Measurements from ENCODE around the gene SYTL2. TPM values are rescaled to one million over a fixed set of nuclear protein-coding genes. Genes with fewer than 3 reads are reported as not detected.
"Not testable (repeated sequence)": the region's sequence is repeated elsewhere in the genome, so short reads cannot be mapped to it uniquely, and the experiment has no call there.

Gene SYTL2, protein sequence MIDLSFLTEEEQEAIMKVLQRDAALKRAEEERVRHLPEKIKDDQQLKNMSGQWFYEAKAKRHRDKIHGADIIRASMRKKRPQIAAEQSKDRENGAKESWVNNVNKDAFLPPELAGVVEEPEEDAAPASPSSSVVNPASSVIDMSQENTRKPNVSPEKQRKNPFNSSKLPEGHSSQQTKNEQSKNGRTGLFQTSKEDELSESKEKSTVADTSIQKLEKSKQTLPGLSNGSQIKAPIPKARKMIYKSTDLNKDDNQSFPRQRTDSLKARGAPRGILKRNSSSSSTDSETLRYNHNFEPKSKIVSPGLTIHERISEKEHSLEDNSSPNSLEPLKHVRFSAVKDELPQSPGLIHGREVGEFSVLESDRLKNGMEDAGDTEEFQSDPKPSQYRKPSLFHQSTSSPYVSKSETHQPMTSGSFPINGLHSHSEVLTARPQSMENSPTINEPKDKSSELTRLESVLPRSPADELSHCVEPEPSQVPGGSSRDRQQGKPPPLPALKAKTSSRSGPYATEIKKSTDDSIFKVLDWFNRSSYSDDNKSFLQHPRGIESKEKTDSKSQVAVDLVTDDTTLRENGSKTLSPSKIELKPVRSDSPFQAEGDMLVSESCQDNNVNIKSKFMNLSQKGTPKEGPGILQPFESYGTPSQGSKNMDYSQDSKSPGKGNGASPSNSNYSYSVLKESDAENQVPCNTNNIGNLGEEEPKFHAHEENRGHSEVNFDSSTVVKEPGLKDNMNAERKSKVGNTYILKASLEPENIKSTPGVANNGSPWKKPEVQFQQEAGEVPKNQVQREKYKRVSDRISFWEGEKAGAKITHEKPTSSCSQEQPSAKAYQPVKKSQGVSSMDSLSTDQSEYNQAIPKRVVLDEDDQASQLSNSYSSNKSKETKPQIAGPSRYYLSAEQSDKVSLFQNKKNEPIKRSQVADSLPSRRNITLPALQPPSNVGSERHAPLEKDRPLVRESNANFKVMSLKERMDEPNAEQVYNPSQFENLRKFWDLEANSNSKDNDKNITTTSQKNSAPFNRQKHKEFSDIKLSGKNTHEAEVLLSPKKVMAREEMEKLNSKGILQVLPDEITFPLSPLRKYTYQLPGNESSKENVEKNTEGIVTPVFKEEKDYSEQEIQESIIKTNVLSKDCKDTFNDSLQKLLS (N-terminal part only)
- 1 to 10 TPM; 8.1 to 9.3 TPM for total RNA-seq

GRCh38 chr11:85810871-85811611, at the start of gene SYTL2:
TSS of gene SYTL2 (minus strand) at chr11:85811141. CDS start at chr11:85757725, 53,416 bp downstream.
- CTCF ChIA-PET: interaction anchor here (0.9 to 2.8 kb wide), 3 partner anchors 44 to 116 kb away, joined by 3 to 7 read pairs (median 3); partner anchors contain the start of gene CCDC83
- POLR2A ChIA-PET: no interaction called here

DNA sequence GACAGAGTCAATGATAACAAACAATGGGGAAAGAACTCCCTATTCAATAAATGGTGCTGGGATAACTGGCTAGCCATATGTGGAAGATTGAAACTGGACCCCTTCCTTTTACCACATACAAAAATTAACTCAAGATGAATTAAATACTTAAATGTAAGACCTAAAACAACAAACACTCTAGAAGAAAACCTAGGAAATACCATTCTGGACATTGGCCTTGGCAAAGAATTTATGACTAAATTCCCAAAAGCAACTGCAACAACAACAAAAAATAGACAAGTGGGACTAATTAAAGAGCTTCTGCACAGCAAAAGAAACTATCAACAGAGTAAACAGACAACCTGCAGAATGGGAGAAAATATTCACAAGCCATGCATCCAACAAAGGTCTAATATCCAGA, 48.6 kb upstream of the SYTL2 start:
- POLR2A ChIA-PET, CTCF ChIA-PET: not testable (repeated sequence)

GRCh38 chr11:85857098-85857497, 46.2 kb upstream of the SYTL2 start:
- CTCF ChIA-PET: no interaction called here
- POLR2A ChIA-PET: no interaction called here

DNA sequence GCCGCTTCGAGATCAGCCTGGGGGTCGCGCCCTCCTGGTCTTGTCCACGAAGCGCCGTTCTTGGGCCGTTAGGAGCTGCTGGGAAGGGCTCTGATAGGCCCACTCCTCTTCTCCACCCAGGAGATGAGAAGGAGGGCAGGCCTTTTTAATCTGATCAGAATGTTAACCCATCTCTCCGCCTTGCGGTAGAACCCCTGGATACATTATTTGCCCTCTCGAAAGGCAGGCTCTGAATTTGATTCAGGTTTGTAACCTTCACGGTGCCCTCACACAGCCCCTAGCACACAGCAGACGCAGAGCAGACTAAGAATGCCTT, 44.4 kb upstream of the SYTL2 start, which contains the start of gene CCDC83:
CCDC83 (plus strand) TSS at position 43 of the 316 bp plus-strand sequence. CDS start 9,741 bp downstream, outside the sequence.
- POLR2A ChIA-PET: interaction anchor here (0.6 kb wide), 1 partner anchor 438 kb away, joined by 3 read pairs; no protein-coding TSS in a partner anchor
- CTCF ChIA-PET: interaction anchor here (0.8 to 2.2 kb wide), 20 partner anchors 8 to 753 kb away, joined by 3 to 7 read pairs (median 4); partner anchors contain the start of genes SYTL2 and TMEM126B

DNA sequence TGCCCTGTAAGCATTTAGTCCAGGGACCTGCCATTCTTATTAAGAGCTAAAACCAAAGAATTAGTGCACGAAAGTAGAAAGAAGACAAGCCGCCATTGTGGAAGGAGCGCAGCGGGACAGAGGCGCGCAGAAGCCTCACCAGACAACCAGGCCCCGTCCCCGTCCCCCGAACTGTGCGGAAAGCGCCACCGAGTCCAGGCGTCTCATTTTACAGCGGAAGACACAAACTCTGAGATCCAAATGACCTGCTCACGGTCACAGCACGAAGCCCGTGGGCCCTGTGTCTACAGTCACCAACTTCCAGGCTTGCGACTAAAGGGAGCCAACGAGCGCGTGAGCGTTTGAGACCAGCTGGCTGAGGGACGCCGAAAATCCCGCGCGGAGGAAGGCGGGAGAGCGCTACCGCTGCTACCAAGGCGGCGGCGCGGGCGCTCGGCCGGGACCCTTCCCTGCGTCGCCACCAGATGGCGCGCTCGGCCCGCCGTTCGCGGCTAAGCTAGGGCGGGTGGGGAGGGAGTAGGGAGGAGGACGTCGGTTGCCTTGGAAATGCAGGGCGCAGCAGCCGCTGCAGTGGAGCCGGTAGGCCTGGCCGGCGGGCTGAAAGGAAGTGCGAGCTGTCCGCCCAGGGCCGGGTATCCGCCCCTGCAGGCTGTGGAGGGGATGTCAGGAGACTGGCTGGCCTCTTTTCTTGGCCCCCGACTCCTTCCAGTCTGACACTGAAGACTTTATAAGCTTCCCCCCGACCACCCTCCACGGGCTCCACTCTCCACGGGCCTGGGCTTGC, 43.8 kb upstream of the SYTL2 start:
- CTCF ChIA-PET: interaction anchor here (0.8 to 2.2 kb wide), 20 partner anchors 8 to 754 kb away, joined by 3 to 7 read pairs (median 4); partner anchors contain the start of genes SYTL2 and TMEM126B
- POLR2A ChIA-PET: interaction anchor here (0.6 to 0.7 kb wide), 2 partner anchors 215 to 438 kb away, joined by 3 to 4 read pairs; no protein-coding TSS in a partner anchor

GRCh38 chr11:85854212-85854556, 43.2 kb upstream of the SYTL2 start:
- ChIA-PET POLR2A (interaction anchor here (0.7 kb wide), 1 partner anchor 215 kb away, joined by 4 read pairs; no protein-coding TSS in a partner anchor), CTCF (interaction anchor here (1.2 to 2.2 kb wide), 11 partner anchors 7 to 754 kb away, joined by 3 to 7 read pairs (median 4); partner anchors contain the start of genes SYTL2 and TMEM126B)

DNA sequence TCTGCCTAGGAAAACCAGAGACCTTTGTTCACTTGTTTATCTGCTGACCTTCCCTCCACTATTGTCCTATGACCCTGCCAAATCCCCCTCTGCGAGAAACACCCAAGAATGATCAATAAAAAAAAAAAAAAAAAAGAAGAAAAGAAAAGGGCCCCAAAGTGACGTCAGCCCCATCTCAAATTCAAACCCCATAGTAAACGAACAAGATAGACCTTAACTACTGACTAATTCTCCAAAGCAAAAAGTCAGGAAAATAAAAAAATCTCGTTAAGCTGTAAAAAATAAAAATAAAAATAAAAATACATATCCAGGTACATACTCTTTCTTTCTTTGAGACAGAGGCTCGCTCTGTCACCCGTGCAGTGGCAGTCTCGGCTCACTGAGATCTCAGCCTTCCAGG, 42.6 kb upstream of the SYTL2 start:
- CTCF ChIA-PET, POLR2A ChIA-PET: not testable (repeated sequence)

GRCh38 chr11:85852754-85853153, 41.8 kb upstream of the SYTL2 start:
- POLR2A ChIA-PET, CTCF ChIA-PET: not testable (repeated sequence)

DNA sequence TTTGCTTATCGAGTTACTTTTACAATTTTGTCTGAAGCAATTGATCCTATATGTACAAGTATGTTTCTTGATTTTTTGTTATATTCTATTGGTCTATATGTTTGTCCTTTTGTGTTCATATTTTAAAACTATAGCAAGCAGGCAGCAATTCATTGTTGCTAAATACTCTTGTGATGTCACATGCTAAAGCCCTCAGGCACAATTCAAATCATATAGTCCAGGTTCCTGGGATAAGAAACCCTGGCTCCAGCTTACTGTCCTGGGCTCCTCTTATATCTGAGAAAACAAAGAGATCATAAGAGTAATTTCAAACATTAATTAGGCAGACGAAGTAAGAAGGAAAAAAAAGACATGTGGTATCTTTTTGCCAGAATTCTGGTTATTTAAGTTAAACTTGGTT, 37.6 kb upstream of the SYTL2 start:
- ChIA-PET CTCF (no interaction called here), POLR2A (no interaction called here)

DNA sequence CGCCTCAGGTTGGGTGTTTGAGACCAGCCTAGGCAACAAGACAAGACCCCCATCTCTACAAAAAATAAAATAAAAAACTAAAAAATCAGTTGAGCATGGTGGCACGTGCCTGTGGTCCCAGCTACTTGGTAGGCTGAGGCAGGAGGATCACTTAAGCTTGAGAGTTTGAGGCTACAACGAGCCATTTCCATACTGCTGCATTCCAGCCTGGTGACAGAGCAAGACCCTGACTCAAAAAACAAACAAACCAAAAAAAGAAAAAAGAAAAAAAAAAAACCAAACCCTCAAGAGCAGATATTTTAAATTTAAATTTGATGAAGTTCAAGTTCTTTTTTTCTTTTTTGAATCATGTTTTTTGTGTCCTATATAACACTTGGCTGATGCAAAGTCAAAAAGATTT, 37.1 kb upstream of the SYTL2 start:
- CTCF ChIA-PET: no interaction called here
- POLR2A ChIA-PET: no interaction called here

DNA sequence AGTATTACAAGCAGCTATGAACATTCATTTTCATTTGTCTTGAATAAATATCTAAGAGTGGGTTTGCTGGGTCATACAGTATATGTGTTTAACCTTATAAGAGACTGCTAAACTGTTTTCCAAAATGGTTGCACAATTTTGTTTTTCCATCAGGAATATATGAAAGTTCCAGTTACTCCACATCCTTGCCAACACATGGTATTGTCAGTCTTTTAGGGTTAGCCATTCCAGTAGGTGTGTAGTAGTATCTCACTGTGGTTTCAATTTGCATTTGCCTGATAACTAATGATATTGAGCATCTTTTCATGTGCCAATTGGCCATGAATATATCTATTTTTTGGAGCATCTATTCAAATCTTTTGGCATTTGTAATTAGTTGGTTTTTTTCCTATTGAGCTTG, 36.5 kb upstream of the SYTL2 start:
- POLR2A ChIA-PET: no interaction called here
- CTCF ChIA-PET: interaction anchor here (1.6 kb wide), 1 partner anchor 7 kb away, joined by 4 read pairs; the partner anchor contains the start of gene CCDC83

- POLR2A ChIA-PET: no interaction called here
- CTCF ChIA-PET: no interaction called here
Measured at GRCh38 chr11:85845124-85845631, 34.2 kb upstream of the SYTL2 start.

DNA sequence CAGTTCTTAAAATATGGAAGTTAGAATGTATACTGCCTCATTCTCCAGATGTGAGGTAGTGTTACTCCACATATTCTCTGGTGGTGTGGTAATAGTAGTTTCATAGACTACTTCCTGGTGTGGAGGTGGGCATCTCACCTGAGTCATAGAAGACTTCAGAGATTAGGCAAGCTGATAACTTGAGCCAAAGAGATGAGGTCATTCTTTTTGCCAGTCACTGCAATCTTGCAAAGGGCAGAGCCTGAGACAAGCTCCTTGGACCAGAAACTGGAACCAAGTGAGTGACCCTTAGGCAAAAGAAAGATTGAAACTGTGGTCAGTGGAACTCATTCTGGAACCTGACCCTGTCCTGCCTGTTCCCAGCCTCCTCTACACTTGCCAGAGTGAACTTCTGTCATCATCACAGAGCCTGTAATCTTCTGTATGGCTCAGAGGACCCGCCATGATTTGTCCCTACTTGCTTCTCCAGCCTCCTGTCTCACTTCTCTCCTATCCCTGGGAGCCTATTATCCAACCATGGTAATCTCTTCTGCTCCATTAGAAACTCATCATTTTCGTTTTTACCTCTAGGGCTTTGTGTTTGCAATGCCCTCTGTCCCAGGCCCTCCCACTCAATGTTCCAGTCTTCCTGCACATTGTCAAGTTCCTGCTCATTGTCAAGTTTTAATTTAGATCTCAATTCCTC, 33.6 kb upstream of the SYTL2 start:
- ChIA-PET CTCF (no interaction called here), POLR2A (no interaction called here)

DNA sequence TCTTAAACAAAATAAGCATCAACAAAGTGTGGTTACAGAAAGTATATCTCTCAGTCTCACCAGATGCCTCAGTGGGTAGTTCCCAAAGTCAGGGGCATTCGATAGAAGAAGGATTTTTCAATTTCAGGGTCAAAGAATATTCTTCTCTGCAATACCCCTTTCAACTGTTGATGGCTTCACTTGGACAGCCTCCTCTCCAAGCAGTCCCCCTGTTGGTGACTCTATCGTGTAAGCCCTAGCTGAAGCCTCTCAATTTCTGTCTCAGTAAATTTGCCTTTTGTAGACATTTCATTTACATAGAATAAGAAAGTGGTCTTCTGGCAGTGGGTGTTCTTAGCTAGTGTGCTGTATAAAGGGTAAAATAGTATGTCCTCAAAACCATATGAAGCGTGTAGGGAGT, 33.0 kb upstream of the SYTL2 start:
- CTCF ChIA-PET: no interaction called here
- POLR2A ChIA-PET: no interaction called here

DNA sequence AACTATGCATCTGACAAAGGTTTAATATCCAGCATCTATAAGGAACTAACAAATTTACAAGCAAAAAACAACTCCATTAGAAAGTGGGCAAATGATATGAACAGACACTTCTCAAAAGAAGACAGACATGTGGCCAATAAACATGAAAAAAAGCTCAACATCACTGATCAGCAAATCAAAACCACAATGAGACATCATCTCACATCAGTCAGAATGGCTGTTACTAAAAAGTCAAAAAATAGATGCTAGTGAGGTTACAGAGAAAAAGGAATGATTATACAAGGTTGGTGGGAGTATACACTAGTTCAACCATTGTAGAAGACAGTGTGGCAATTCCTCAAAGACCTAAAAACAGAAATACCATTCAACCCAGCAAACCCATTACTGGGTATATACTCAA, 30.0 kb upstream of the SYTL2 start:
- POLR2A ChIA-PET, CTCF ChIA-PET: not testable (repeated sequence)

- POLR2A ChIA-PET: no interaction called here
Measured at GRCh38 chr11:85835729-85836128, 24.8 kb upstream of the SYTL2 start.

DNA sequence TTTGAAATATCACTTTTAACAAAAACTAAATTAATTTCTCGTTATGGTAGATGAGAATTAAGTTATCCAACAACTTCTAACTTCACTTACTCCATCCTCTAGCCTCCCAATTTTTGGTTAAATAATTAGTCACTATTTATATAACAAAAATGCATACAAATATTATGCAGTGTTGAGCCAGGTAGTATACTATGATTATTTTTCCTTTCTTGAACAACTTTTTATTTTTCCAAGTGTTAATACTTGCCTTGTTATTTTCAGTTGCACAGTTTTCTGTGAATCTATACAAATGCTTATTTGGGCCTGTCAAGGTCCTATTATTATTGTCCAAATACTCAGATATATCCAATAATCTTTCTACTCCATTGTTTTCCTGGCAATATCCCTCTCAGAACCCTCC, 24.3 kb upstream of the SYTL2 start:
- POLR2A ChIA-PET: no interaction called here
- CTCF ChIA-PET: no interaction called here

More at GRCh38 chr11:85835729-85836128, 24.8 kb upstream of the SYTL2 start:
- CTCF ChIA-PET: no interaction called here

DNA sequence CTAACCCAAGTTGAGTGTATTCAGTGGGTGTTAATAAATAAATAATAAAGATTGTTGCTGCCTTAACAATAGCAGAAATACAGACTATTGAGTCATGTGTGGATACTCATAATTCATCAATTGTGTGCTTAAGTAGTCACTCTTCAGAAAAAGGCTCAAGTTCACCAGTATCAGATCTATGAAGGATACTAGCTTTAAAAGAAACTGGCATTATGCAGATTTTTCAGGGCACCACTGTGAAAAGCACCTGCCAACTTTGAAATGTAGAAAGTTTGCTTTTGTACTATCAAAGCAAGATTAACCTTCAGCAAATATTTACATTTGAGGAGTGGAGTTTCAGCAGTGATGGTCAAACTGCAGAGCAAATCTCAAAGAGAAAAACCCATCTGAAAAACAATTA, 20.1 kb upstream of the SYTL2 start:
- POLR2A ChIA-PET: no interaction called here
- CTCF ChIA-PET: no interaction called here

All from activated CD8-positive, alpha-beta memory T cell treated with anti-CD3 and anti-CD28 coated beads for 36 hours (primary cell).